ENCODE results near the gene HOXA5.

- TF ChIP-seq POU6F1 (CRISPR knock-in tag; IDR thresholded peaks at IDR 0.05; ENCODE audit: borderline replicate concordance, low read depth) (no peak), GLIS3 (CRISPR knock-in tag; IDR thresholded peaks at IDR 0.05) (no peak), TCF4 (CRISPR knock-in tag; IDR thresholded peaks at IDR 0.05; ENCODE audit: borderline replicate concordance) (no peak)
Measured at GRCh38 chr7:27152816-27153442, 9.4 kb upstream of the HOXA5 start.
